ENCODE measurements around the gene CEP63.
A peak's percentile ranks its signal among the peaks of the same experiment; 100 is the strongest.

GRCh38 chr3:134600685-134601463 lies 115.0 kb downstream of the CEP63 start:
- TF ChIP-seq, protein P1, sequence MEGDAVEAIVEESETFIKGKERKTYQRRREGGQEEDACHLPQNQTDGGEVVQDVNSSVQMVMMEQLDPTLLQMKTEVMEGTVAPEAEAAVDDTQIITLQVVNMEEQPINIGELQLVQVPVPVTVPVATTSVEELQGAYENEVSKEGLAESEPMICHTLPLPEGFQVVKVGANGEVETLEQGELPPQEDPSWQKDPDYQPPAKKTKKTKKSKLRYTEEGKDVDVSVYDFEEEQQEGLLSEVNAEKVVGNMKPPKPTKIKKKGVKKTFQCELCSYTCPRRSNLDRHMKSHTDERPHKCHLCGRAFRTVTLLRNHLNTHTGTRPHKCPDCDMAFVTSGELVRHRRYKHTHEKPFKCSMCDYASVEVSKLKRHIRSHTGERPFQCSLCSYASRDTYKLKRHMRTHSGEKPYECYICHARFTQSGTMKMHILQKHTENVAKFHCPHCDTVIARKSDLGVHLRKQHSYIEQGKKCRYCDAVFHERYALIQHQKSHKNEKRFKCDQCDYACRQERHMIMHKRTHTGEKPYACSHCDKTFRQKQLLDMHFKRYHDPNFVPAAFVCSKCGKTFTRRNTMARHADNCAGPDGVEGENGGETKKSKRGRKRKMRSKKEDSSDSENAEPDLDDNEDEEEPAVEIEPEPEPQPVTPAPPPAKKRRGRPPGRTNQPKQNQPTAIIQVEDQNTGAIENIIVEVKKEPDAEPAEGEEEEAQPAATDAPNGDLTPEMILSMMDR (IDR thresholded peaks at IDR 0.05; ENCODE audit: poor library complexity) = peak; percentile 97
- no peak for TF ChIP-seq EZH2 (IDR thresholded peaks at IDR 0.05; ENCODE audit: borderline replicate concordance)

All from hepatocyte (in vitro differentiated cells).